Left lung (tissue), 10 donors: Measurements from ENCODE around the gene GNAT3. TPM values are rescaled to one million over a fixed set of nuclear protein-coding genes. Genes with fewer than 3 reads are reported as not detected.
A peak's percentile ranks its signal among the peaks of the same experiment; 100 is the strongest.

Source experiments
- ATAC-seq: fragments of 200-7000 bp; cut with Tn5 transposase; one replicate; pipeline ENCODE4 v1.9.1; 2020; ENCODE audit warnings: moderate library complexity
- DNase-seq, 4 donors: peaks; one replicate each; pipeline ENCODE4 v3.0.0-alpha.2; 2013 to 2020
- H3K27ac ChIP-seq, 2 donors: fragments of 200-600 bp; sonication (generic) in 1 of 2; one replicate each; pipeline versions ENCODE4 v1.5.0 to v1.8.0; 2020 to 2021
- H3K27me3 ChIP-seq, 2 donors: fragments of 200-600 bp; sonication (generic) in 1 of 2; one replicate each; pipeline versions ENCODE4 v1.5.0 to v1.8.0; 2020 to 2021
- H3K36me3 ChIP-seq, 2 donors: fragments of 200-600 bp; sonication (generic) in 1 of 2; one replicate each; pipeline versions ENCODE4 v1.5.0 to v1.8.0; 2020 to 2021
- H3K4me1 ChIP-seq, 2 donors: fragments of 200-600 bp; one replicate each; pipeline ENCODE4 v1.8.0; 2021
- H3K4me3 ChIP-seq, 2 donors: fragments of 200-600 bp; sonication (generic) in 1 of 2; one replicate each; pipeline versions ENCODE4 v1.5.0 to v1.8.0; 2020 to 2021; ENCODE audit warnings: mild to moderate bottlenecking in 1 of 2
- H3K9me3 ChIP-seq, 2 donors: fragments of 200-600 bp; sonication (generic) in 1 of 2; one replicate each; pipeline versions ENCODE4 v1.5.0 to v1.8.0; 2020 to 2021
- CTCF ChIP-seq, 2 donors: fragments of 200-600 bp; sonication (generic) in 1 of 2; IDR thresholded peaks; one replicate each; pipeline versions ENCODE4 v1.5.0 to v1.8.0; 2021; ENCODE audit warnings: antibody characterized with exemption in 2 of 2
- intact Hi-C, 2 donors: fragments of 100-400 bp; cut with DNase I; formaldehyde crosslinking; loops; one replicate each; pipeline versions ENCODE4 v1.11.2 to v1.14.2; 2022
- polyA plus RNA-seq, 6 donors: library from polyadenylated mRNA; unstranded; fragments of 120-200 nt; gene quantifications; one replicate each; pipeline ENCODE4 v1.2.1, GENCODE V29; 2013; ENCODE audit not compliant: insufficient read length in 6 of 6
- total RNA-seq, 2 donors: library from RNA; stranded (reverse); fragmentation: NEBNext Ultra II Directional; extraction: Animal tissue kit (Norgen Biotek cat#: 25700); gene quantifications; one replicate each; pipeline ENCODE4 v1.2.1, GENCODE V29; 2021
- donor health status: DM: no; HTN: yes; CAD: no.
- donor health status: DM: no; HTN: no; CAD: no.

The GNAT3 gene
- total and polyA plus RNA-seq, 8 donors, result not detected

- DNase-seq (no peak), ATAC-seq (peak; percentile 39)
- TF ChIP-seq CTCF (IDR thresholded peaks at IDR 0.05), result no peak
- no peak overlapping the region for H3K4me3 ChIP-seq
- no peaks in the 10 kb centered on the region for H3K9me3 ChIP-seq
- intact Hi-C loops, result no loop called here
- H3K36me3 ChIP-seq, result no peaks in the 10 kb centered on the region
- H3K4me1 ChIP-seq, result peaks cover 0 to 39% of the 10 kb centered on the region in 2 donors
- H3K27ac ChIP-seq, result peak overlapping the region in 1 of 2 donors; percentile 45
- no peaks in the 10 kb centered on the region for H3K27me3 ChIP-seq
Measured at GRCh38 chr7:80443325-80443724, 68.5 kb downstream of the GNAT3 start.

- Histone ChIP-seq H3K27me3 (no peaks in the 10 kb centered on the region), H3K36me3 (no peaks in the 10 kb centered on the region), H3K27ac (peak overlapping the region in 1 of 2 donors; percentile 70), H3K4me1 (peaks cover 0 to 39% of the 10 kb centered on the region in 2 donors), H3K4me3 (no peak overlapping the region), H3K9me3 (no peaks in the 10 kb centered on the region)
- intact Hi-C loops, result no loop called here
- ATAC-seq, result peak; percentile 13
- DNase-seq, result no peak
- TF ChIP-seq CTCF (IDR thresholded peaks at IDR 0.05), result no peak
Measured at GRCh38 chr7:80440883-80441282, 71.0 kb downstream of the GNAT3 start.

GRCh38 chr7:80439894-80440821 is 71.7 kb downstream of the GNAT3 start:
- Histone ChIP-seq H3K27me3 (no peaks in the 10 kb centered on the region), H3K4me3 (no peak overlapping the region), H3K4me1 (peaks cover 0 to 38% of the 10 kb centered on the region in 2 donors), H3K9me3 (no peaks in the 10 kb centered on the region), H3K27ac (peak overlapping the region in 1 of 2 donors; percentile 70), H3K36me3 (no peaks in the 10 kb centered on the region)
- intact Hi-C loops, result loop anchor here in 1 of 2 donors (10.0 kb wide), 1 partner anchor 235 kb away; no protein-coding TSS in a partner anchor
- TF ChIP-seq CTCF (IDR thresholded peaks at IDR 0.05), result no peak
- DNase-seq (peak in 2 of 4 donors; percentile 39 to 54), ATAC-seq (peak; percentile 72)

GRCh38 chr7:80435521-80435920 is 76.3 kb downstream of the GNAT3 start:
- H3K9me3 ChIP-seq, result no peaks in the 10 kb centered on the region
- no peaks in the 10 kb centered on the region for H3K36me3 ChIP-seq
- TF ChIP-seq CTCF (IDR thresholded peaks at IDR 0.05), result no peak
- H3K27ac ChIP-seq, result no peak overlapping the region
- no peaks in the 10 kb centered on the region for H3K27me3 ChIP-seq
- DNase-seq (no peak), ATAC-seq (no peak)
- peaks cover 0 to 12% of the 10 kb centered on the region in 2 donors for H3K4me1 ChIP-seq
- H3K4me3 ChIP-seq, result no peak overlapping the region
- intact Hi-C loops, result loop anchor here in 1 of 2 donors (10.0 kb wide), 1 partner anchor 239 kb away; no protein-coding TSS in a partner anchor

GRCh38 chr7:80434047-80434446 is 77.8 kb downstream of the GNAT3 start:
- ATAC-seq (no peak), DNase-seq (no peak)
- no peaks in the 10 kb centered on the region for H3K27me3 ChIP-seq
- H3K4me1 ChIP-seq, result no peaks in the 10 kb centered on the region
- H3K9me3 ChIP-seq, result no peaks in the 10 kb centered on the region
- no peak for TF ChIP-seq CTCF (IDR thresholded peaks at IDR 0.05)
- no peak overlapping the region for H3K27ac ChIP-seq
- no peak overlapping the region for H3K4me3 ChIP-seq
- intact Hi-C loops, result loop anchor here in 1 of 2 donors (10.0 kb wide), 1 partner anchor 241 kb away; no protein-coding TSS in a partner anchor
- no peaks in the 10 kb centered on the region for H3K36me3 ChIP-seq
